Measurements from ENCODE around the gene PRRC2A.
A peak's percentile ranks its signal among the peaks of the same experiment; 100 is the strongest.

PRRC2A gene

GRCh38 chr6:31620586-31621319 lies at the start of gene PRRC2A:
PRRC2A (plus strand) TSS chr6:31620715; CDS start chr6:31622790, 2,075 bp downstream.
- H3K4me1 ChIP-seq (ENCODE audit: control insufficient read depth in 1 of 2, insufficient read depth in 2 of 2, low read length in 2 of 2), result peaks cover 0 to 17% of the 10 kb centered on the region in 2 donors
- peak within 1 kb of the TSS; percentile 93 for H3K4me3 ChIP-seq (ENCODE audit: low read depth in 1 of 2, low read length in 2 of 2)
- no peaks in the 10 kb centered on the region for H3K9me3 ChIP-seq (ENCODE audit: control insufficient read depth in 1 of 2, low read length in 2 of 2)
- H3K36me3 ChIP-seq (ENCODE audit: control insufficient read depth in 1 of 2, insufficient read depth in 2 of 2, low read length in 2 of 2), result peaks cover 21 to 26% of the 10 kb centered on the region in 2 donors
- H3K27ac ChIP-seq (ENCODE audit: low read length), result peak within 1 kb of the TSS; percentile 92
- no peaks in the 10 kb centered on the region for H3K27me3 ChIP-seq (ENCODE audit: low read depth, low read length)

GRCh38 chr6:31572041-31572911 lies 48.2 kb upstream of the PRRC2A start, which contains the start of gene LTA:
LTA (plus strand) TSS chr6:31572289; CDS start chr6:31572743, 454 bp downstream.
- H3K4me3 ChIP-seq (ENCODE audit: low read depth in 1 of 2, low read length in 2 of 2), result no peak within 1 kb of the TSS
- no peaks in the 10 kb centered on the region for H3K36me3 ChIP-seq (ENCODE audit: control insufficient read depth in 1 of 2, insufficient read depth in 2 of 2, low read length in 2 of 2)
- H3K9me3 ChIP-seq (ENCODE audit: control insufficient read depth in 1 of 2, low read length in 2 of 2), result no peaks in the 10 kb centered on the region
- no peaks in the 10 kb centered on the region for H3K27me3 ChIP-seq (ENCODE audit: low read depth, low read length)
- H3K27ac ChIP-seq (ENCODE audit: low read length), result no peak within 1 kb of the TSS
- H3K4me1 ChIP-seq (ENCODE audit: control insufficient read depth in 1 of 2, insufficient read depth in 2 of 2, low read length in 2 of 2), result no peaks in the 10 kb centered on the region

- Histone ChIP-seq H3K9me3 (ENCODE audit: control insufficient read depth in 1 of 2, low read length in 2 of 2) (no peaks in the 10 kb centered on the region), H3K4me1 (ENCODE audit: control insufficient read depth in 1 of 2, insufficient read depth in 2 of 2, low read length in 2 of 2) (no peaks in the 10 kb centered on the region), H3K4me3 (ENCODE audit: low read depth in 1 of 2, low read length in 2 of 2) (no peak overlapping the region), H3K36me3 (ENCODE audit: control insufficient read depth in 1 of 2, insufficient read depth in 2 of 2, low read length in 2 of 2) (no peaks in the 10 kb centered on the region), H3K27ac (ENCODE audit: low read length) (no peak overlapping the region), H3K27me3 (ENCODE audit: low read depth, low read length) (no peaks in the 10 kb centered on the region)
These were observed 47.0 kb upstream of the PRRC2A start for GRCh38 chr6:31573239-31574105.

GRCh38 chr6:31574106-31575061 lies 46.1 kb upstream of the PRRC2A start:
- no peaks in the 10 kb centered on the region for H3K27me3 ChIP-seq (ENCODE audit: low read depth, low read length)
- H3K4me1 ChIP-seq (ENCODE audit: control insufficient read depth in 1 of 2, insufficient read depth in 2 of 2, low read length in 2 of 2), result no peaks in the 10 kb centered on the region
- no peak overlapping the region for H3K27ac ChIP-seq (ENCODE audit: low read length)
- H3K9me3 ChIP-seq (ENCODE audit: control insufficient read depth in 1 of 2, low read length in 2 of 2), result no peaks in the 10 kb centered on the region
- H3K4me3 ChIP-seq (ENCODE audit: low read depth in 1 of 2, low read length in 2 of 2), result no peak overlapping the region
- H3K36me3 ChIP-seq (ENCODE audit: control insufficient read depth in 1 of 2, insufficient read depth in 2 of 2, low read length in 2 of 2), result no peaks in the 10 kb centered on the region

- Histone ChIP-seq H3K27me3 (ENCODE audit: low read depth, low read length) (no peaks in the 10 kb centered on the region), H3K36me3 (ENCODE audit: control insufficient read depth in 1 of 2, insufficient read depth in 2 of 2, low read length in 2 of 2) (no peaks in the 10 kb centered on the region), H3K9me3 (ENCODE audit: control insufficient read depth in 1 of 2, low read length in 2 of 2) (no peaks in the 10 kb centered on the region), H3K27ac (ENCODE audit: low read length) (no peak within 1 kb of the TSS), H3K4me3 (ENCODE audit: low read depth in 1 of 2, low read length in 2 of 2) (peak within 1 kb of the TSS; percentile 32 to 45), H3K4me1 (ENCODE audit: control insufficient read depth in 1 of 2, insufficient read depth in 2 of 2, low read length in 2 of 2) (peaks cover 0 to 3% of the 10 kb centered on the region in 2 donors)
These were observed 45.1 kb upstream of the PRRC2A start, which contains the start of gene TNF for GRCh38 chr6:31575335-31575901. TNF (plus strand) TSS chr6:31575565; CDS start chr6:31575742, 177 bp downstream.

GRCh38 chr6:31575952-31576685 lies 44.4 kb upstream of the PRRC2A start:
- H3K36me3 ChIP-seq (ENCODE audit: control insufficient read depth in 1 of 2, insufficient read depth in 2 of 2, low read length in 2 of 2), result no peaks in the 10 kb centered on the region
- no peaks in the 10 kb centered on the region for H3K27me3 ChIP-seq (ENCODE audit: low read depth, low read length)
- peak overlapping the region; percentile 32 to 45 for H3K4me3 ChIP-seq (ENCODE audit: low read depth in 1 of 2, low read length in 2 of 2)
- peaks cover 0 to 6% of the 10 kb centered on the region in 2 donors for H3K4me1 ChIP-seq (ENCODE audit: control insufficient read depth in 1 of 2, insufficient read depth in 2 of 2, low read length in 2 of 2)
- H3K9me3 ChIP-seq (ENCODE audit: control insufficient read depth in 1 of 2, low read length in 2 of 2), result no peaks in the 10 kb centered on the region
- no peak overlapping the region for H3K27ac ChIP-seq (ENCODE audit: low read length)

GRCh38 chr6:31576897-31577578 lies 43.5 kb upstream of the PRRC2A start:
- no peak overlapping the region for H3K27ac ChIP-seq (ENCODE audit: low read length)
- H3K9me3 ChIP-seq (ENCODE audit: control insufficient read depth in 1 of 2, low read length in 2 of 2), result no peaks in the 10 kb centered on the region
- no peaks in the 10 kb centered on the region for H3K27me3 ChIP-seq (ENCODE audit: low read depth, low read length)
- H3K4me1 ChIP-seq (ENCODE audit: control insufficient read depth in 1 of 2, insufficient read depth in 2 of 2, low read length in 2 of 2), result peaks cover 0 to 12% of the 10 kb centered on the region in 2 donors
- H3K4me3 ChIP-seq (ENCODE audit: low read depth in 1 of 2, low read length in 2 of 2), result peak overlapping the region in 1 of 2 donors; percentile 45
- H3K36me3 ChIP-seq (ENCODE audit: control insufficient read depth in 1 of 2, insufficient read depth in 2 of 2, low read length in 2 of 2), result no peaks in the 10 kb centered on the region

- Histone ChIP-seq H3K36me3 (ENCODE audit: control insufficient read depth in 1 of 2, insufficient read depth in 2 of 2, low read length in 2 of 2) (no peaks in the 10 kb centered on the region), H3K9me3 (ENCODE audit: control insufficient read depth in 1 of 2, low read length in 2 of 2) (no peaks in the 10 kb centered on the region), H3K4me1 (ENCODE audit: control insufficient read depth in 1 of 2, insufficient read depth in 2 of 2, low read length in 2 of 2) (peaks cover 0 to 15% of the 10 kb centered on the region in 2 donors), H3K4me3 (ENCODE audit: low read depth in 1 of 2, low read length in 2 of 2) (no peak overlapping the region), H3K27ac (ENCODE audit: low read length) (no peak overlapping the region), H3K27me3 (ENCODE audit: low read depth, low read length) (no peaks in the 10 kb centered on the region)
These were observed 42.9 kb upstream of the PRRC2A start for GRCh38 chr6:31577579-31577966.
